Measurements from ENCODE around the gene CDK16.

Gene CDK16

DNA sequence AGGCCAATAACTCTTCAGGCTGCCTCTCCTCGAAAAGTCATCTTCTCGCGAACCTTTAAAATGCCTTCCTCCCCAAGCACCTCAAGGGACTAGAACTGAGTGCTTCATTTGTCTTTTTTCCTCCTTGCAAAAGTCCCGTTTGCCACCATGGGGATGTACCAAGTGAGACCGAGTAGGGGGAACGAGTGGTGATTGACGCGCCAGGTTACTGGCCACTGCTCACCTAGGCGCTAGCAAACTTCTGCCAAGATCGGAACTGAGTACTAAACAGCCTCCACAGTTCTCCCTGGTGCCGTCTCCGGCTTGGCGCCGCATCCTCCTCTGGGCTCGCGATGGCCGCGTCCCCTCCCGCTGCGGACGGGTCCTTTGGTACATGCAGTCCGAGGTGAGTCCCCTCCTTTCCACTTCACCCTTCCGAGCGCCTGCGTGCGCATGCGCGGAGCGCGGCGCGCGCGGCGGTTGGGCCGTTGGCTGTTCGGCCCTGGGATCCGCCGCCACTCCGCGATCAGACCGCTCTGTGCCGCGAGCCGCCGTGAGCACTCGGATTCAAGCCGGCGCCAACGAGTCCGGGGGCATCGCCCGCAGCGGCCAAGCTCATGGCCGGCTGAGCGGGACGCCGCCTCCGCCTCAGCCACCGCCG is at the start of gene CDK16:
TSS of gene CDK16 (plus strand) at position 402 of the 640 bp plus-strand sequence. CDS start 4,877 bp downstream, outside the sequence.
- DNase-seq (ENCODE audit: low read depth in 2 of 2) = peak; percentile 54 to 68

DNA sequence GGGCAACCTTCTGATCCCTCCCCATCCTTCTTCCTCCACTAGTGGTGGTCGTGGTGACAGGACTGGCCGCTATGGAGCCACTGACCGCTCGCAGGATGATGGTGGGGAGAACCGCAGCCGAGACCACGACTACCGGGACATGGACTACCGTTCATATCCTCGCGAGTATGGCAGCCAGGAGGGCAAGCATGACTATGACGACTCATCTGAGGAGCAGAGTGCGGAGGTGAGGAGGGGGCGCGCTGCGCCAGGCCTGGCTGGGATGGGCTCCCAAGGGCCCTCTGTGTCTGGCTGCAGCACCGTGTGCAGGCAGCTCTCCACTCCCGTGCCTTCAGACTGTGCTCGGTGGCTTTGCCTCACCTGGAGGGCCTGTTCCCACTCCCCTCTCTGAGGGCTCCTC is 49.2 kb upstream of the CDK16 start:
- no peak for DNase-seq (ENCODE audit: low read depth in 2 of 2)

GRCh38 chrX:47169726-47170515 is 48.6 kb upstream of the CDK16 start:
- no peak for DNase-seq (ENCODE audit: low read depth in 2 of 2)

- DNase-seq (ENCODE audit: low read depth in 2 of 2) = no peak
These were observed 47.4 kb upstream of the CDK16 start for GRCh38 chrX:47170861-47171692.

- DNase-seq (ENCODE audit: low read depth in 2 of 2) = no peak
These were observed 46.5 kb upstream of the CDK16 start for GRCh38 chrX:47171996-47172395.

DNA sequence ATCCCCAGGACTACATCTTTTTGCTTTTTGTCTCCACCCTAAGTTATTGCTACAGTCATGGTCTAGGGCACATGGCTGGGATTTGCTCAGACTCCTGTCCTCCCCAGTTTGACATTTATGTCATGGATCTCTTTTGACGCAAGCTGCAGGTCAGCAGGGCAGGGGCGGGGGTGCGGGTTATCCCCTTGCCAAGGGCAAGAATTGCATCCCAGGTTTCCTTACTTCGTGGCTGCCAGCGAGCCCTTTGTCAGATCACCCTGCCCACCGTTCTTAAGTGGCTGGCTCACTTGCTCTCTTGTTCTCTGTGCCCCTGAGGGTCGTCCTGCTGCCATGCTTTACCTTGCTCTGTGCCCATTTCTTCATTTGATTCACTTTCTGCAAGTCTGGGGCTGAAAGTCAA is 45.9 kb upstream of the CDK16 start:
- DNase-seq (ENCODE audit: low read depth in 2 of 2) = no peak

DNA sequence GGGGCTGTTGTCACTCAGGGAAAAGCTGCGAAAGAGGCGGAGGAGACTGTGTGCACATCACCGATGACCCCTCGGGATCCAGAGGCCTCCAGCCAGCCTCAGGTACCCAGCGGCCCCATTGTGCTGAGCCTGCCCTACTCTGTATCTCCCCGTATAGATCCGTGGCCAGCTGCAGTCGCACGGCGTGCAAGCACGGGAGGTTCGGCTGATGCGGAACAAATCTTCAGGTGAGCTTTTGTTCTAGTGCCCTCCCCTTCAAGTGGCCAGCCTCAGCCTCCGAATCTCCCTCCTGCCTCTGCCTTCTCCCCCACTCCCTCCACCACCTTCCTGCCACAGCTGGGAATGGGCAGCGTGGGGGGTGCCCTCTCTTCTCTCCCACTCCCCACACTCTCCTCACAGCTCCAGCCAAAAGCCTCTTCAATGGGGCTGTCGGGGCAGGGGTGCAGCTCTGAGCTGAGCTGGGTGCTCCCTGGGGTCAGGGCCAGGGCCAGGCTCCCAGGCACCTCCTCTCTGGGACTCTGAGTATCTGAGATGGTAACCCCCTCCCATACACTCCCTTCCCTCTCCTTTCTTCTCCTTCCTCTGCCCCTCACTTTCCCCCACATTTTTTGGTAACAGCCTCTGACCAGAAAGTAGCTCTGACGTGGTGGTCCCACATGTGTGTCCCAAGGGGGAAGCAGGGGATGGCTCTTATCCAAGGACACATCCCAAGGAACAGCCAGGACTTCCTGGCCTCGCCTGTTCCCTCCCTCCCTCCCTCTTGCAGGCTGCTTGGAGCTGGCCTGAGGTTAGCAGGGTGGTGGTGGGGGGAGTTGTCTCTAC is 45.3 kb upstream of the CDK16 start:
- no peak for DNase-seq (ENCODE audit: low read depth in 2 of 2)

DNA sequence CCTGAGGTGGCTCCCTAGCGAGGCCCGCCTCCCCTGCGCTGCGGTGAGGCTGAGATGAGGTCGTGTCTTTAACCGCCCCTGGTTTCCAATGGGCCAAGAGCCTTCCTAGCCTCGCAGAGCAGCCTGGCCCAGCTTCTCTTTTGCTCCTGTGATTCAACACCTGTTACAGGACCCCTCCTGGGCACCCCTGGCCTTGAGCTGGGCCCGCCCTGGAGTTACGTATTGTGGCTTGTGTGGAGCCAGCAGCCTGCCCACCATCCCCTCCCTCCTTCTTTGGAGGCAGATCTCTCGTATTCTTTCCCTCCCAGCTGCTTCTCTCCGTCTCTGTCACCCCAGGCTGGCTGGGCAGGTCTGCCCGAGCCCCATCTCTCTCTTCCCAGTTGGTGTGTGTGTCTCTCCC is 44.1 kb upstream of the CDK16 start:
- no peak for DNase-seq (ENCODE audit: low read depth in 2 of 2)

DNA sequence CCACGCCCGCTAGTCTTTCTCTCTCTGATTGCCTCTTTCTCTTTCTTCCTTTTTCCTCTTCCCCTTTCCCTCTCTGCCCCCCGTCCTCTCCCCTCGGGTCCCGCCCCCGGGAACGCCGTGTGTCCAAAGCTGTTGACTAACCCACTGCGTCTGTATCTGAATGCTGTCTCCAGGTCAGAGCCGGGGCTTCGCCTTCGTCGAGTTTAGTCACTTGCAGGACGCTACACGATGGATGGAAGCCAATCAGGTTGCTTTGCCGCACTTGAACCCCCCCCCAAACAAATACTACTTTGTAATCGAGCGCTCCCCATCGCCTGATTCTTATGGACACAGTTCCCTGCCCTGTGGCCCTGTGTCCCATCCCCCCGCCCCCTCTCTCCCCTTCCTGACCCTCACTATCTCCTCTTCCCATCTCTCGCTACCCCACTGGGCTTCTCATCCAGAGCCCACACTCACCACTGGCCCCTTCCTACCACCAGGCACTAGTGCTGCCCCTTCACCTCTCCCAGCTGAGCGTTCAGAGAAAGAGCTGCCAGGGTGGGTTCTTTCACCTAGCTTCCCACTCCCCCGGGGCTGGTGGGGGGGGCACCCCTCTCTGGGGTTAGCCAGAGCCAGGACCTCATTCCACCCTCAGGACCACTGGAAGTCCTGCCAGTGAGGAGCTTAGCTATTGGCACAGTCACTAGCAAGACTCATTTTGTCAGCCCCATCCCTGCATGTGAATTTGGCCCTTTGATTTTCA is 43.5 kb upstream of the CDK16 start:
- no peak for DNase-seq (ENCODE audit: low read depth in 2 of 2)

DNA sequence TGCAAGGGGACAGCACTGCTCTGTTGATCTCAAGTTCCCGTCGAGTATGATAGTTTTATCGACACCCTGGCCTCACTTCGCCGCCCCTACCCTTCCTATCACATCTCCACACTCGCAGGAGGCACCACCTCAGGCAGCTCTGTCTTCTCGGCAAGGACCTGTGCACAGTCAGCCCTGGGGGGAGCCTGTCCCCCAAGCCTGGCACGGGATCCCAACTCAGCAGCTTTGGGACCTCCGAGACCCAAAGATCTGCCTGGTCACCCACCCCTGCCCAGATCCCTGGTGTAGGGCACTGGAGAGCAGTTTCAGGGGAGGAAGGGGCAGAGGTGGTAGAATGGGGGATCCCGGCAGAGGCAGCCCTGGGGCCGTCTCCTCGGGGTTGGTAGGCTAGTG is 42.9 kb upstream of the CDK16 start:
- no peak for DNase-seq (ENCODE audit: low read depth in 2 of 2)

DNA sequence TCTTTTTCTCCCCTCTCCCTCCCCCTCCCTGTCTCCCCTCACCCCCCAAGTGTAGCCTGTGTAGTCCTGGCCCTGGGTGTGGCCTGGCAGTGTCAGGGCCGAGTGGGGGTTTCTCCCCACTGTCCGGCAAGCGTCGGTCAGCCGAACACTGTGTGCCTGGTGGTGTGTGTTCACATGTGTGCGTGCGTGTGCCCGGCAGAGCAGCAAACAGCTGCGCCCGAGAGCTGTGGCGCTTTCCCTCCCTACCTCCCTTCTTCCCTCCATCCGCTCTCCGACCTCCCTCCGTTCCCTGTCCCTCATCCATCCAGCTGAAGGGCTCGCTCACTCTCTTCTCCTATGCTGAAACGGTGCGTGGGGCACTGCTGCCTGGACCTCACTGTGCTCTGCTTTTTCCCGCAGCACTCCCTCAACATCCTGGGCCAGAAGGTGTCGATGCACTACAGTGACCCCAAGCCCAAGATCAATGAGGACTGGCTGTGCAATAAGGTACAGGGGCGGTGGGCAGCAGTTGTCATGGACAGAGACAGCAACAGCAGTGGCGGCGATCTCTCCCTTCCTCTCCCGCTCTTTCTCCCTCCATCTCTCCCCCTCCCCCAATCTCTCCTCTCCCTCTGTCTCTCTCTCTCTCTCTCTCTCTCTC is 42.3 kb upstream of the CDK16 start:
- DNase-seq (ENCODE audit: low read depth in 2 of 2) = no peak

DNA sequence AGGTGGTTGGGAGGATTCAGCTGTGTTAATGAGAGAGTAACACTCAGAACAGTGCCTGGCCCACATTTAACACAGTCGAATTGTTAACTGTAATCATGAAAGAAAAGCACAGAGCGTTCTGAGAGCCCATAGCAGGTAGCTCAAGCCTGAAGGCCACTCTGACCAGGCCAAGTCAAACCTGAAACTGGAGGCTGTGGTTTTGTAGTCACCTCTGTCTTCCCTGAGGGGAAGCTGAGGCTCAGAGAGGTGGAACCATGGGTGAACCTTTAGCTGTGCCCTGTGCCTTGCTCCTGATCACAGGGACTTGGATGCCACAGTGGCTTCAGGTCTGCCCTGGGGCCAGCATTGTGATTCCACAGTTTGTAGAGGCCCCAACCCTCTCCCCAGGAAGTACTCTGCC is 41.4 kb upstream of the CDK16 start:
- no peak for DNase-seq (ENCODE audit: low read depth in 2 of 2)

- DNase-seq (ENCODE audit: low read depth in 2 of 2) = no peak
These were observed 40.1 kb upstream of the CDK16 start for GRCh38 chrX:47178337-47178736.

DNA sequence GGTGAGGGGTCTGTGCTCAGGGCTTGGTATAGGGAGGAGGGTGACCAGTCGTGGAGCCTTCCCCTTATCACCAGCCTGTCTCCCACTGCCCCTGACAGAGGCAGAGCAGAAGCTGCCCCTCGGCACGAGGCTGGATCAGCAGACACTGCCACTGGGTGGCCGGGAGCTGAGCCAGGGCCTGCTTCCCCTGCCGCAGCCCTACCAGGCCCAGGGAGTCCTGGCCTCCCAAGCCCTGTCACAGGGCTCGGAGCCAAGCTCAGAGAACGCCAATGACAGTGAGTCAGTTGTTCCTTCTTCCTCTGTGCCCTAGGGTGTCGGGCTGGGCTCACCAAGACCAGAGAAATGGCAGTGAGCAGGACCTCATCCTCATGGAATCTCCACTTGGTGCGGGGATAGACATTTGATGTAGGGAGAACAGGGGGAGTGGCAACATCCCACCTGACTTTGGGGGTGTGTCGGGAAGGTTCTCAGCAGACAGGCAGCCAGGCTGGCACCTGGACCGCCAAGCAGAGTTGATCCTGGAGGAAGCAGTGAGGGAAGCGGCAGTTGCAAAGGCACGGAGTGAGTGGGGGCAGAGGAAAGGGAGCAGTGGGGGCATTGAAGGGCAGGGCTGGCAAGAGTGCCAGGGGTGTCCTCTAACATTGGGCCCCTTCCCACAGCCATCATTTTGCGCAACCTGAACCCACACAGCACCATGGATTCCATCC is 39.1 kb upstream of the CDK16 start:
- DNase-seq (ENCODE audit: low read depth in 2 of 2) = no peak

- DNase-seq (ENCODE audit: low read depth in 2 of 2) = no peak
These were observed 38.6 kb upstream of the CDK16 start for GRCh38 chrX:47179928-47180255.

GRCh38 chrX:47180346-47180745 is 38.1 kb upstream of the CDK16 start:
- DNase-seq (ENCODE audit: low read depth in 2 of 2) = no peak

DNA sequence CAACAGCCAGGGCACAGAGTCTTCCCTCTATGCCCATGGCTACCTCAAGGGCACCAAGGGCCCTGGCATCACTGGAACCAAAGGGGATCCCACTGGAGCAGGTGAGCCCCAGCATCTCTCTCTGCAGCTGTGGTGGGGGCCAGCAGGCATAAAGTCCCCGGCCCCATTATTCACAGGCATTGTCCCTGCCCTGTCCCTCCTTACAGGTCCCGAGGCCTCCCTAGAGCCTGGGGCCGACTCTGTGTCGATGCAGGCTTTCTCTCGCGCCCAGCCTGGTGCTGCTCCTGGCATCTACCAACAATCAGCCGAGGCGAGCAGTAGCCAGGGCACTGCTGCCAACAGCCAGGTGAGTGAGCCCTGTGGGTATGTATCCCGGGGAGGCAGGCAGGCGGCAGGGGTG is 37.2 kb upstream of the CDK16 start:
- no peak for DNase-seq (ENCODE audit: low read depth in 2 of 2)

DNA sequence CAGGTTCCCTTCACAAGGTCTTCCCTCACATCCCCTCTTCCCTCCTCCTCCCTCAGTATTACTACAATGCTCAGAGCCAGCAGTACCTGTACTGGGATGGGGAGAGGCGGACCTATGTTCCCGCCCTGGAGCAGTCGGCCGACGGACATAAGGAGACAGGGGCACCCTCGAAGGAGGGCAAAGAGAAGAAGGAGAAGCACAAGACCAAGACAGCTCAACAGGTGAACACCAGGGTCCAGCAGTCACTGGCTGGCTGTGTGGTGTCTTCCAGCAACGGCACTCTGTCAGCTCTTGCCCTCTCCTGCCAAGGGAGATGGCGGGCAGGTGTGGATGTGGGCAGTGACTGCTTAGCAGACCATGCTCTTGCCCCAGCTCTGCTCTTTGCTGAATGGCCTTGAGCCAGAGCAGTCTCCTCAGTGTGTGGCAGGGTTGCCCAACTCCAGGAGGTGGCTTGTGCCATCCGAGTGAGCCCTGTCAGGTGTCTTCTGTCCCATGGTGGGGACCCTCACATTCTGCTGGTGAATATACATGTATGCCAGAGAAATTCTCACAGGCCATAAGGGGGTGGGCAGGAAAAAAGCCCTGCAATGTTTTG is 36.3 kb upstream of the CDK16 start:
- DNase-seq (ENCODE audit: low read depth in 2 of 2) = no peak

DNA sequence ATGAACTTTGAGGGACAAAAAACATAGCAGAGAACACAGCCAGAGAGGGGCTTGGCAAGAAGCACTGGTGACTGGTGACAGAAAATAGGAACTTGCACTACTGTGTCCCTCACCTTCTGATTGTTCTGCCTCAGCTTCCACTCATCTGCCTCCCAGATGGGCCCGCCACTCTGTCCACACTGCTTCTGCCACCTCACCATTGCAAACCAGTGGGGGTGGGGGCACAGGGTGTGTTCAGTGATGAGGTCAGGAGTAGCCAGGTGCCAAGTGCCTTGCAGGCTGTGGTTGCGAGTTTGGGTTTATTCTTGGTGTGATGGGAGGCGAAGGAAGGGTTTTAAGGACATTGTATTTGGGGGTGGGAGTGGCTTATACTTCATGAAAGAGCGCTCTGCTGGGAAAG is 34.0 kb upstream of the CDK16 start:
- DNase-seq (ENCODE audit: low read depth in 2 of 2) = no peak

- DNase-seq (ENCODE audit: low read depth in 2 of 2) = no peak
These were observed 33.2 kb upstream of the CDK16 start for GRCh38 chrX:47185241-47185640.
